Astrocyte (in vitro differentiated cells and primary cell): ENCODE data around the gene OR4F15. TPM values are rescaled to one million over a fixed set of nuclear protein-coding genes. Genes with fewer than 3 reads are reported as not detected.
A peak's percentile ranks its signal among the peaks of the same experiment; 100 is the strongest.

Source experiments
- DNase-seq: peaks from one replicate; pipeline ENCODE4 v3.0.0-alpha.2; 2010; ENCODE audit warnings: low read depth
- FAIRE-seq: peaks from 2 replicates; lab custom pipeline; 2011; peaks lifted over from hg19 to GRCh38; lab: Jason Lieb, UNC
- H2AFZ ChIP-seq: 2 replicates; pipeline ENCODE4 v1.6.0; 2012; ENCODE audit warnings: low read depth, low read length, inconsistent platforms
- H3K27ac ChIP-seq: 2 replicates; pipeline ENCODE4 v1.5.1; 2011; ENCODE audit warnings: low read depth, low read length, inconsistent platforms
- H3K27me3 ChIP-seq: 2 replicates; pipeline ENCODE4 v1.6.0; 2011; ENCODE audit warnings: low read length, inconsistent platforms; ENCODE audit not compliant: insufficient read depth
- H3K36me3 ChIP-seq: 2 replicates; pipeline ENCODE4 v1.5.1; 2011; ENCODE audit warnings: low read length, inconsistent platforms; ENCODE audit not compliant: insufficient read depth
- H3K4me1 ChIP-seq: 2 replicates; pipeline ENCODE4 v1.5.1; 2011; ENCODE audit warnings: low read length, inconsistent platforms; ENCODE audit not compliant: insufficient read depth
- H3K4me2 ChIP-seq: 2 replicates; pipeline ENCODE4 v1.6.0; 2012; ENCODE audit warnings: low read length, inconsistent platforms
- H3K4me3 ChIP-seq: 2 replicates; pipeline ENCODE4 v1.5.1; 2011; ENCODE audit warnings: low read depth, mild to moderate bottlenecking, low read length, inconsistent platforms; ENCODE audit not compliant: insufficient read depth
- H3K79me2 ChIP-seq: 2 replicates; pipeline ENCODE4 v1.6.0; 2012; ENCODE audit warnings: mild to moderate bottlenecking, low read length, inconsistent platforms; ENCODE audit not compliant: insufficient read depth
- H3K9ac ChIP-seq: 2 replicates; pipeline ENCODE4 v1.6.0; 2012; ENCODE audit warnings: mild to moderate bottlenecking, low read length, inconsistent platforms
- H3K9me3 ChIP-seq: 2 replicates; pipeline ENCODE4 v1.5.1; 2012; ENCODE audit warnings: low read depth, mild to moderate bottlenecking, low read length, inconsistent platforms; ENCODE audit not compliant: insufficient read depth
- H4K20me1 ChIP-seq: 2 replicates; pipeline ENCODE4 v1.6.0; 2012; ENCODE audit warnings: low read length, inconsistent platforms; ENCODE audit not compliant: insufficient read depth
- H3K27ac Mint-ChIP-seq: one replicate; pipeline ENCODE4 v1.8.0; 2021; ENCODE audit warnings: mild to moderate bottlenecking, mixed read lengths; ENCODE audit not compliant: unreplicated experiment
- H3K27me3 Mint-ChIP-seq: one replicate; pipeline ENCODE4 v1.8.0; 2021; ENCODE audit warnings: low read depth, mixed read lengths; ENCODE audit not compliant: unreplicated experiment
- H3K36me3 Mint-ChIP-seq: one replicate; pipeline ENCODE4 v1.8.0; 2021; ENCODE audit warnings: low read depth, mixed read lengths; ENCODE audit not compliant: unreplicated experiment
- H3K4me1 Mint-ChIP-seq: one replicate; pipeline ENCODE4 v1.8.0; 2021; ENCODE audit warnings: low read depth, mixed read lengths; ENCODE audit not compliant: unreplicated experiment
- H3K4me3 Mint-ChIP-seq: one replicate; pipeline ENCODE4 v1.8.0; 2021; ENCODE audit warnings: mild to moderate bottlenecking, moderate library complexity, mixed read lengths; ENCODE audit not compliant: unreplicated experiment
- H3K9me3 Mint-ChIP-seq: one replicate; pipeline ENCODE4 v1.8.0; 2021; ENCODE audit warnings: mild to moderate bottlenecking, mixed read lengths; ENCODE audit not compliant: unreplicated experiment
- EZH2 ChIP-seq: IDR thresholded peaks from 2 replicates; pipeline ENCODE4 v1.6.1; 2012; ENCODE audit warnings: mild to moderate bottlenecking, low read length, inconsistent platforms; ENCODE audit not compliant: insufficient read depth
- total RNA-seq: library from RNA; stranded (reverse); gene quantifications from 2 replicates; pipeline ENCODE4 v1.2.1, GENCODE V29; 2021
- TF ChIP-seq, protein P1 (sequence below): IDR thresholded peaks from 2 replicates; pipeline ENCODE4 v1.5.1; 2011; ENCODE audit warnings: low read depth, mild to moderate bottlenecking, inconsistent platforms, low read length, moderate library complexity; ENCODE audit not compliant: insufficient read depth

The OR4F15 gene
- total RNA-seq, 1 donor from 2014 or later: not detected

DNA sequence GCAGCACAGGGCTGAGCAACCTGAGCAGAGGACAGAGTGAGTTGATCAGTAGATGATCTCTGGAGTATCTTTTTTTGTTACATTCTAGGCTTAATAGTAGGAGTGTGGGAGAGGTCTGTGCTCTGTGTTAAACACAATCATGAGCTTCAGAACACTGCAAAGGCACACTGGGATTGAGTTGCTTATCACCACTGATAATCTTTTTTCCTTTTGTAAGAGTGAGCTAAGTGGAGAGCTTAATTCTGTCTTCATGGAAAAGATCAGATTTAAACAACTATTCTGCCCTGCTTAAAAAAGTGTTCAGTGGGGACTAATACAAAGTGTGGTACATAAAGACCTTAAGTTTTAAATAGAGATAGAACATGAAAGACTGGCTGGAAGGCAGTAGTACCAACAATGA is 7.6 kb upstream of the OR4F15 start:
- H4K20me1 ChIP-seq: no peaks in the 10 kb centered on the region
- Mint-ChIP-seq H3K9me3 (peaks cover 3% of the 10 kb centered on the region), H3K4me3 (no peak overlapping the region), H3K27ac (peak overlapping the region; percentile 20), H3K36me3 (no peaks in the 10 kb centered on the region), H3K27me3 (no peaks in the 10 kb centered on the region), H3K4me1 (peaks cover 12% of the 10 kb centered on the region)
- no peaks in the 10 kb centered on the region for H3K27me3 ChIP-seq
- H3K27ac ChIP-seq: no peak overlapping the region
- no peaks in the 10 kb centered on the region for H3K9me3 ChIP-seq
- H3K4me1 ChIP-seq: peaks cover 10% of the 10 kb centered on the region
- no peak overlapping the region for H3K9ac ChIP-seq
- H3K36me3 ChIP-seq: no peaks in the 10 kb centered on the region
- H3K79me2 ChIP-seq: no peaks in the 10 kb centered on the region
- TF ChIP-seq, protein P1, sequence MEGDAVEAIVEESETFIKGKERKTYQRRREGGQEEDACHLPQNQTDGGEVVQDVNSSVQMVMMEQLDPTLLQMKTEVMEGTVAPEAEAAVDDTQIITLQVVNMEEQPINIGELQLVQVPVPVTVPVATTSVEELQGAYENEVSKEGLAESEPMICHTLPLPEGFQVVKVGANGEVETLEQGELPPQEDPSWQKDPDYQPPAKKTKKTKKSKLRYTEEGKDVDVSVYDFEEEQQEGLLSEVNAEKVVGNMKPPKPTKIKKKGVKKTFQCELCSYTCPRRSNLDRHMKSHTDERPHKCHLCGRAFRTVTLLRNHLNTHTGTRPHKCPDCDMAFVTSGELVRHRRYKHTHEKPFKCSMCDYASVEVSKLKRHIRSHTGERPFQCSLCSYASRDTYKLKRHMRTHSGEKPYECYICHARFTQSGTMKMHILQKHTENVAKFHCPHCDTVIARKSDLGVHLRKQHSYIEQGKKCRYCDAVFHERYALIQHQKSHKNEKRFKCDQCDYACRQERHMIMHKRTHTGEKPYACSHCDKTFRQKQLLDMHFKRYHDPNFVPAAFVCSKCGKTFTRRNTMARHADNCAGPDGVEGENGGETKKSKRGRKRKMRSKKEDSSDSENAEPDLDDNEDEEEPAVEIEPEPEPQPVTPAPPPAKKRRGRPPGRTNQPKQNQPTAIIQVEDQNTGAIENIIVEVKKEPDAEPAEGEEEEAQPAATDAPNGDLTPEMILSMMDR: no peak
- TF ChIP-seq EZH2: no peak
- DNase-seq: no peak
- no peak overlapping the region for H2AFZ ChIP-seq
- no peak overlapping the region for H3K4me3 ChIP-seq
- no peak overlapping the region for H3K4me2 ChIP-seq
- no peak for FAIRE-seq

DNA sequence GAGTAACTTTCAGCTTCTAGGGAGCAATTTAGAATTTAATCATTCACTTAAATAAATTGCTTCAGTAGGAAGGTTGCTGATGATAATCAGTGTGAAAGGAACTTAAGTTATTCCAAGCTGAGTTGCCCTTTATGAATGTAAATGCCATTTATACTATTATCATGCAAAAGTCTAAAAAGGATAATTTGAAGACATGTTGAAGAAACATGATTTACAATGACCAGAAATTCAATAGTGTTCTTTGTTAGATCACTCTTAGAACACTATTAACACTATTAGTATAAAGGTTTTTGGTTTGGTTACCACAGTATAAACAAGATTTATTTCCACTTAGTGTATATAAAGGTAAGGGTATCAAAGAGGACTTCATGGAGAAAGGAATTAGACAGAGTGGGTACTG is 7.1 kb upstream of the OR4F15 start:
- H3K4me1 ChIP-seq: peaks cover 10% of the 10 kb centered on the region
- DNase-seq (no peak), FAIRE-seq (no peak)
- no peaks in the 10 kb centered on the region for H3K36me3 ChIP-seq
- H2AFZ ChIP-seq: no peak overlapping the region
- no peak overlapping the region for H3K4me3 ChIP-seq
- no peaks in the 10 kb centered on the region for H4K20me1 ChIP-seq
- Mint-ChIP-seq H3K27ac (no peak overlapping the region), H3K4me3 (no peak overlapping the region), H3K9me3 (peaks cover 3% of the 10 kb centered on the region), H3K4me1 (peaks cover 12% of the 10 kb centered on the region), H3K27me3 (peaks cover 5% of the 10 kb centered on the region), H3K36me3 (no peaks in the 10 kb centered on the region)
- no peaks in the 10 kb centered on the region for H3K79me2 ChIP-seq
- H3K9me3 ChIP-seq: no peaks in the 10 kb centered on the region
- H3K27ac ChIP-seq: no peak overlapping the region
- TF ChIP-seq, protein P1: no peak
- no peak overlapping the region for H3K9ac ChIP-seq
- no peak overlapping the region for H3K4me2 ChIP-seq
- H3K27me3 ChIP-seq: no peaks in the 10 kb centered on the region

DNA sequence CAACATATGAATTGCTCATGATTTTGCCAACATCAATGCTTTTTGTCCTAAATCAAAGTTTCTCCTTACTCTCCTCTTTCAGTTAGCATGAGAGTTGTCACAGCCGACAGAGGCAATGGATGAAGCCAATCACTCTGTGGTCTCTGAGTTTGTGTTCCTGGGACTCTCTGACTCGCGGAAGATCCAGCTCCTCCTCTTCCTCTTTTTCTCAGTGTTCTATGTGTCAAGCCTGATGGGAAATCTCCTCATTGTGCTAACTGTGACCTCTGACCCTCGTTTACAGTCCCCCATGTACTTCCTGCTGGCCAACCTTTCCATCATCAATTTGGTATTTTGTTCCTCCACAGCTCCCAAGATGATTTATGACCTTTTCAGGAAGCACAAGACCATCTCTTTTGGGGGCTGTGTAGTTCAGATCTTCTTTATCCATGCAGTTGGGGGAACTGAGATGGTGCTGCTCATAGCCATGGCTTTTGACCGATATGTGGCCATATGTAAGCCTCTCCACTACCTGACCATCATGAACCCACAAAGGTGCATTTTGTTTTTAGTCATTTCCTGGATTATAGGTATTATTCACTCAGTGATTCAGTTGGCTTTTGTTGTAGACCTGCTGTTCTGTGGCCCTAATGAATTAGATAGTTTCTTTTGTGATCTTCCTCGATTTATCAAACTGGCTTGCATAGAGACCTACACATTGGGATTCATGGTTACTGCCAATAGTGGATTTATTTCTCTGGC is 6.2 kb upstream of the OR4F15 start:
- TF ChIP-seq, protein P1: no peak
- Histone ChIP-seq H3K79me2 (no peaks in the 10 kb centered on the region), H3K27ac (no peak overlapping the region), H2AFZ (no peak overlapping the region), H3K27me3 (no peaks in the 10 kb centered on the region), H3K4me1 (peaks cover 10% of the 10 kb centered on the region), H3K4me2 (no peak overlapping the region), H3K9ac (no peak overlapping the region), H3K36me3 (no peaks in the 10 kb centered on the region), H4K20me1 (no peaks in the 10 kb centered on the region), H3K4me3 (no peak overlapping the region), H3K9me3 (no peaks in the 10 kb centered on the region)
- DNase-seq: no peak
- Mint-ChIP-seq H3K27me3 (peaks cover 5% of the 10 kb centered on the region), H3K36me3 (no peaks in the 10 kb centered on the region), H3K27ac (no peak overlapping the region), H3K4me3 (no peak overlapping the region), H3K9me3 (peaks cover 3% of the 10 kb centered on the region), H3K4me1 (peaks cover 12% of the 10 kb centered on the region)
- FAIRE-seq: no peak
